Upper lobe of left lung (tissue), 4 donors: ENCODE results near the gene MPHOSPH6.

Experiments
- EP300 ChIP-seq, 4 donors: sonication (generic); formaldehyde crosslinking; IDR thresholded peaks; one replicate each; pipeline ENCODE4 v1.5.1; 2017; ENCODE audit warnings: antibody characterized with exemption in 4 of 4, control low read depth in 2 of 4
- POLR2A ChIP-seq, 4 donors: fragments of 450-650 bp; IDR thresholded peaks; one replicate each; pipeline ENCODE4 v1.5.1; 2016 to 2017; ENCODE audit warnings: antibody characterized with exemption in 4 of 4, mild to moderate bottlenecking in 2 of 4
- TF ChIP-seq, protein P1 (sequence below), 6 experiments: fragments of 450-650 bp in 4 of 6; fragments of 200-600 bp in 2 of 6; sonication (generic) in 2 of 6; IDR thresholded peaks; one replicate each; pipeline ENCODE4 v1.5.1; 2016 to 2019; ENCODE audit warnings: antibody characterized with exemption in 6 of 6

DNA sequence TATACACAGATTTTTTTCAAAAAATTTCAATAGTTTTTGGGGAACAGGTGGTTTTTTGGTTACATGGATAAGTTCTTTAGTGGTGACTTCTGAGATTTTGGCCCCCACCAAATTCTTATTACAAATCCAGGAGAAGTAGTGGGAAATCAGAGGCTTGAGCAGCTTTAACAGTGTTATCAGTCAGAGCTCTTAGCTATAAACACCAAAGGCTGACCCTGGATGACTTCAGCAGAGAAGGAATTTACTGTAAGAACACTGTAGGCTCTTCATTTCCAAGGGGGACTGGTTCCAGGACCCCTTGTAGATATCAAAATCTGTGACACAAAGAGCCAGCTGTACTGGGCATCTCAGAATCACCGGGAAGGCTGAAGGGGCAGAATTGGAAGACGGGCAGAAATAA lies 17.8 kb downstream of the MPHOSPH6 start:
- TF ChIP-seq POLR2A (IDR thresholded peaks at IDR 0.05), result no peak
- TF ChIP-seq, protein P1, sequence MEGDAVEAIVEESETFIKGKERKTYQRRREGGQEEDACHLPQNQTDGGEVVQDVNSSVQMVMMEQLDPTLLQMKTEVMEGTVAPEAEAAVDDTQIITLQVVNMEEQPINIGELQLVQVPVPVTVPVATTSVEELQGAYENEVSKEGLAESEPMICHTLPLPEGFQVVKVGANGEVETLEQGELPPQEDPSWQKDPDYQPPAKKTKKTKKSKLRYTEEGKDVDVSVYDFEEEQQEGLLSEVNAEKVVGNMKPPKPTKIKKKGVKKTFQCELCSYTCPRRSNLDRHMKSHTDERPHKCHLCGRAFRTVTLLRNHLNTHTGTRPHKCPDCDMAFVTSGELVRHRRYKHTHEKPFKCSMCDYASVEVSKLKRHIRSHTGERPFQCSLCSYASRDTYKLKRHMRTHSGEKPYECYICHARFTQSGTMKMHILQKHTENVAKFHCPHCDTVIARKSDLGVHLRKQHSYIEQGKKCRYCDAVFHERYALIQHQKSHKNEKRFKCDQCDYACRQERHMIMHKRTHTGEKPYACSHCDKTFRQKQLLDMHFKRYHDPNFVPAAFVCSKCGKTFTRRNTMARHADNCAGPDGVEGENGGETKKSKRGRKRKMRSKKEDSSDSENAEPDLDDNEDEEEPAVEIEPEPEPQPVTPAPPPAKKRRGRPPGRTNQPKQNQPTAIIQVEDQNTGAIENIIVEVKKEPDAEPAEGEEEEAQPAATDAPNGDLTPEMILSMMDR (IDR thresholded peaks at IDR 0.05), result no peak
- TF ChIP-seq EP300 (IDR thresholded peaks at IDR 0.05), result no peak
